ENCODE results near the gene FAM200A. TPM values are rescaled to one million over a fixed set of nuclear protein-coding genes. Genes with fewer than 3 reads are reported as not detected.
"Not testable (repeated sequence)": the region's sequence is repeated elsewhere in the genome, so short reads cannot be mapped to it uniquely, and the experiment has no call there.

Gene FAM200A
- total and polyA plus RNA-seq, 9 donors = 6.4 to 13.5 (median 8.9) TPM

- H3K9me3 ChIP-seq = no peaks in the 10 kb centered on the region
- peaks cover 12% of the 10 kb centered on the region for H3K4me1 ChIP-seq (ENCODE audit: insufficient read depth)
- peak overlapping the region; percentile 75 for H3K4me3 ChIP-seq
- H3K27ac ChIP-seq = peak overlapping the region; percentile 81 to 95
- no peak for DNase-seq
- TF ChIP-seq POLR2A (IDR thresholded peaks at IDR 0.05) (no peak), EP300 (IDR thresholded peaks at IDR 0.05) (no peak)
- TF ChIP-seq, protein P1, sequence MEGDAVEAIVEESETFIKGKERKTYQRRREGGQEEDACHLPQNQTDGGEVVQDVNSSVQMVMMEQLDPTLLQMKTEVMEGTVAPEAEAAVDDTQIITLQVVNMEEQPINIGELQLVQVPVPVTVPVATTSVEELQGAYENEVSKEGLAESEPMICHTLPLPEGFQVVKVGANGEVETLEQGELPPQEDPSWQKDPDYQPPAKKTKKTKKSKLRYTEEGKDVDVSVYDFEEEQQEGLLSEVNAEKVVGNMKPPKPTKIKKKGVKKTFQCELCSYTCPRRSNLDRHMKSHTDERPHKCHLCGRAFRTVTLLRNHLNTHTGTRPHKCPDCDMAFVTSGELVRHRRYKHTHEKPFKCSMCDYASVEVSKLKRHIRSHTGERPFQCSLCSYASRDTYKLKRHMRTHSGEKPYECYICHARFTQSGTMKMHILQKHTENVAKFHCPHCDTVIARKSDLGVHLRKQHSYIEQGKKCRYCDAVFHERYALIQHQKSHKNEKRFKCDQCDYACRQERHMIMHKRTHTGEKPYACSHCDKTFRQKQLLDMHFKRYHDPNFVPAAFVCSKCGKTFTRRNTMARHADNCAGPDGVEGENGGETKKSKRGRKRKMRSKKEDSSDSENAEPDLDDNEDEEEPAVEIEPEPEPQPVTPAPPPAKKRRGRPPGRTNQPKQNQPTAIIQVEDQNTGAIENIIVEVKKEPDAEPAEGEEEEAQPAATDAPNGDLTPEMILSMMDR (IDR thresholded peaks at IDR 0.05) = no peak
- H3K27me3 ChIP-seq = no peaks in the 10 kb centered on the region
- WGBS, 3 donors = 2 to 4% (median 4%) methylated on average over 11 of the region's 11 CpGs
- H3K36me3 ChIP-seq = no peaks in the 10 kb centered on the region
- intact Hi-C loops (cut with DNase I) = loop anchor here in 1 of 4 donors (5.0 kb wide), 1 partner anchor 47 kb away; the partner anchor contains the start of gene FAM200A
Observed at GRCh38 chr7:99505324-99505662, 46.6 kb downstream of the FAM200A start.

GRCh38 chr7:99504603-99505323, 47.2 kb downstream of the FAM200A start, which contains the start of gene ZKSCAN5:
Gene ZKSCAN5 (plus strand): TSS chr7:99504662. CDS start chr7:99506045, 1,383 bp downstream.
- H3K36me3 ChIP-seq = no peaks in the 10 kb centered on the region
- intact Hi-C loops (cut with DNase I) = loop anchor here in 2 of 4 donors (5.0 kb wide), 1 partner anchor 48 kb away; the partner anchor contains the start of gene FAM200A (in 2 of the 2)
- peak; percentile 98 to 99 (median 99) for DNase-seq
- H3K9me3 ChIP-seq = no peaks in the 10 kb centered on the region
- H3K4me3 ChIP-seq = peak within 1 kb of the TSS; percentile 75
- TF ChIP-seq EP300 (IDR thresholded peaks at IDR 0.05) (peak; percentile 72), POLR2A (IDR thresholded peaks at IDR 0.05) (peak; percentile 55)
- TF ChIP-seq, protein P1 (IDR thresholded peaks at IDR 0.05) = no peak
- 0% methylated on average over 32 to 53 of the region's 53 CpGs for WGBS, 3 donors
- H3K4me1 ChIP-seq (ENCODE audit: insufficient read depth) = peaks cover 12% of the 10 kb centered on the region
- no peaks in the 10 kb centered on the region for H3K27me3 ChIP-seq
- peak within 1 kb of the TSS; percentile 81 to 95 for H3K27ac ChIP-seq

GRCh38 chr7:99504281-99504602, 47.7 kb downstream of the FAM200A start:
- 4 to 9% (median 4%) methylated on average over 8 to 19 of the region's 19 CpGs for WGBS, 3 donors
- H3K27me3 ChIP-seq = no peaks in the 10 kb centered on the region
- peak overlapping the region; percentile 81 to 95 for H3K27ac ChIP-seq
- no peak for DNase-seq
- no peaks in the 10 kb centered on the region for H3K9me3 ChIP-seq
- TF ChIP-seq EP300 (IDR thresholded peaks at IDR 0.05) (no peak), POLR2A (IDR thresholded peaks at IDR 0.05) (no peak)
- TF ChIP-seq, protein P1 (IDR thresholded peaks at IDR 0.05) = no peak
- H3K4me3 ChIP-seq = peak overlapping the region; percentile 75
- intact Hi-C loops (cut with DNase I) = loop anchor here in 1 of 4 donors (5.0 kb wide), 1 partner anchor 48 kb away; the partner anchor contains the start of gene FAM200A
- H3K36me3 ChIP-seq = no peaks in the 10 kb centered on the region
- H3K4me1 ChIP-seq (ENCODE audit: insufficient read depth) = peaks cover 12% of the 10 kb centered on the region

GRCh38 chr7:99501236-99501635, 50.7 kb downstream of the FAM200A start:
- 82 to 89% (median 88%) methylated on average over 12 of the region's 12 CpGs for WGBS, 3 donors
- intact Hi-C loops (cut with DNase I) = loop anchor here in 1 of 4 donors (5.0 kb wide), 1 partner anchor 51 kb away; the partner anchor contains the start of gene FAM200A
- peak in 1 of 5 donors; percentile 30 for DNase-seq
- H3K4me3 ChIP-seq, H3K36me3 ChIP-seq, H3K27me3 ChIP-seq, H3K27ac ChIP-seq, H3K9me3 ChIP-seq: not testable (repeated sequence)
- peaks cover 15% of the 10 kb centered on the region for H3K4me1 ChIP-seq (ENCODE audit: insufficient read depth)

DNA sequence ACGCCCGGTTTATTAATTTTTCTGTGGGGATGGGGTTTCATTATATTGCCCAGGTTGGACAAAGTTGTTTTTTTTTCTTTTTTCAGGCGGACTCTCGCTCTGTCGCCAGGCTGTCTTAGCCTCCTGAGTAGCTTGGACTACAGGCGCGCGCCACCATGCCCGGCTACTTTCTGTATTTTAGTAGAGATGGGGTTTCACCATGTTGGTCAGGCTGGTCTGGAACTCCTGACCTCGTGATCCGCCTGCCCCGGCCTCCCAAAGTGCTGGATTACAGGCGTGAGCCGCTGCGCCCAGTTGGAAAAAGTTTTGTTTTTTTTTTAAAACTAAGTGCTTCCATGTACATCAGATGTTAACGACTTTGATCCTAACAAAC, 51.3 kb downstream of the FAM200A start:
- H3K27me3 ChIP-seq = no peaks in the 10 kb centered on the region
- H3K27ac ChIP-seq = peak overlapping the region; percentile 46 to 92
- peaks cover 9% of the 10 kb centered on the region for H3K4me1 ChIP-seq (ENCODE audit: insufficient read depth)
- WGBS, 3 donors = 38 to 52% (median 51%) methylated on average over 16 of the region's 16 CpGs
- no peaks in the 10 kb centered on the region for H3K36me3 ChIP-seq
- peak overlapping the region; percentile 99 for H3K4me3 ChIP-seq
- DNase-seq = peak in 1 of 5 donors; percentile 33
- H3K9me3 ChIP-seq = peaks cover 0 to 4% of the 10 kb centered on the region in 2 donors
- TF ChIP-seq POLR2A (IDR thresholded peaks at IDR 0.05) (no peak), EP300 (IDR thresholded peaks at IDR 0.05) (no peak)
- TF ChIP-seq, protein P1 (IDR thresholded peaks at IDR 0.05) = no peak
- intact Hi-C loops (cut with DNase I) = loop anchor here in 1 of 4 donors (5.0 kb wide), 1 partner anchor 52 kb away; the partner anchor contains the start of gene FAM200A

Data from ovary (tissue), 9 donors.